Activated T-helper 9 cell treated with anti-CD3 and anti-CD28 coated beads, Interleukin-2, amount 50 U/mL, for 16 hours (primary cell): ENCODE data around the gene CRYBB3.

ENCODE experiments used
- DNase-seq: peaks from one replicate; pipeline ENCODE4 v3.0.0-alpha.2; 2020; ENCODE audit warnings: low read depth

CRYBB3 gene

DNA sequence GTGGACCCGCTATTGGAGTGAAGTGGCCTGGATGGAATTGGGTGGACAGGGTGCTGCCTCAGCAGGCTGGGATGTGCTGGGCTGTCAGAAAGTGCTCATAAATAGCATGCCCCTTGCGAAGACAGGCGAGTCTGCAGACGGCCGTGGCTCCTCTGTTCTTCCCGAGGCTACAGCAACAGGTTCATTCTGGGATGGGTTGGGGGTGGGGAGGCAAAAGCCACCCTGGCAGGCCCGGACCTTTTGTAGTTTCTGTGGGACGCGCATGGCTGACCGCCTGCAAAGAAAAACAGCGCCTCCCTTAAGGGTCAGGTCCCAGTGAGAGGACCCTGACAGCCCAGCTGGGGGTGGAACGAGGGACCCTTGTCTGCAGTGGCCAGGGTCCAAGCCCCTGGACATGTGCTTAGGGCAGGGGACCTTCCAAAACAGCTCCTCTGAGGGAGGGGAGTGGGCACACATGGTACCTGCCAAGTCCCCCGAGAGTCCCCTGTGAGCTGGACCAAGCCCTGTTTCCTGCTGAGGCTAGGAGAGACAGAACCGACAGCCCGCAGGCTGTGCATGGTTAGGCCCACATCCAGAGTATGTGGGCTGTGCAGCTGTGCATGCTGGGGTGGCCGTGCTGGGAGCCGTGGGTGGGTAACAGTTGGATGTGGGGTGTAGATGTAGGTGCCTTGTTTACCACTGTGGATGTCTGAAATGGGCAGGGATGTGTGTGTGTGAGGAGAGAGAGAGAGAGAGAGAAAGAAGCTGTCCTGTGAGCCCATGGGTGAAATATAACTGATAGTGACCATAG, at the start of gene CRYBB3:
Gene CRYBB3 (plus strand): TSS at position 128 of the 790 bp plus-strand sequence. CDS start 1,539 bp downstream, outside the sequence.
- DNase-seq: no peak

DNA sequence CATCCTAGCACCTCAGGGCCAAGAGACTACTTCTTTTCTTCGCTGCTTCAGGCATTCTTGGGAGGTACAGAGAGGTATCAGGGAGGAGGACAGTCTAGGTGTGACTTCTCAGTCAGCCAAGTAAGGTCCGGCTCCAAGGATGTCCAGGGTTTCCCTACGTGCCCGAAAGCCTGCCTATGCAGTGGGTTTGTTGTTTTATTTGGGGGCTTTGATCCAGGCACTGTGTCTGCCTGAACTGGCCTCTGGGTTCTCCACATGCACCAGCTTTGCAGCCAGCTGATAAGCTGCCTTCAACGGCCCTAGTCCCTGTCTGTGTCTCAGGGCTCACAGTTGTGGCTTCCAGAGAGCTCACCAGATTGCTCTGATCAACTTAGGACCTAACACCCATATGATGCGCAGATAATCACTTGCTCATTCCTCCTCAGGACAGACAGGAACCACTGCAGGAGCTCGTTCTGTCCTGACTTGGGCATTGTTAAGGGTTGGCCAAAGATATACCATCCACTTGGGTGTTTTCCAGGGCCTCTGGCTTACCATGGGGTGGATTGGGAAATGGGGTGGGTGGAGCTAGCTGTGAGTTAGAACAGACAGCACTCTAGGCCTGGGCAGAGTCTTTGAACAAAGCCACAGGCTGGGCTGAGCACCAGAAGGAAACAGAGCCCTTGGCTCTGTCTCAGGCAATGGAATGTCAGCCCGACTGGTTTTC, 45.5 kb upstream of the CRYBB3 start:
- DNase-seq: no peak

DNA sequence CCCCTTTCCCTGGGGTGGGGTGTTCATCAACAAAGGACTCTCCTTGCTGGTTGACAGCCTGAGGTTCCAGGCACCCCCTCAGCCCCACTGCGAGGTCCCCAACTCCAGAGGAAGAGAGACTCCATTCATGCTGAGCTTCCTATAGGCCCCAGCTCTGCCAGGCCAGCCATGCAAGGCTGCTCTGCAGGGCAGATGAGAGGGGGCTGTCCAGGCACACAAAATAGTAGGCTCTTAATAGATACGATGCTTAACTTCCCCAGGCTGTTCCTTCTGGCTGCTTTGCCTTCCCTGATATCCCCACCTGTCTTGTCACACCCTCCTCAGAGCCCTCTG, 45.0 kb upstream of the CRYBB3 start:
- no peak for DNase-seq

DNA sequence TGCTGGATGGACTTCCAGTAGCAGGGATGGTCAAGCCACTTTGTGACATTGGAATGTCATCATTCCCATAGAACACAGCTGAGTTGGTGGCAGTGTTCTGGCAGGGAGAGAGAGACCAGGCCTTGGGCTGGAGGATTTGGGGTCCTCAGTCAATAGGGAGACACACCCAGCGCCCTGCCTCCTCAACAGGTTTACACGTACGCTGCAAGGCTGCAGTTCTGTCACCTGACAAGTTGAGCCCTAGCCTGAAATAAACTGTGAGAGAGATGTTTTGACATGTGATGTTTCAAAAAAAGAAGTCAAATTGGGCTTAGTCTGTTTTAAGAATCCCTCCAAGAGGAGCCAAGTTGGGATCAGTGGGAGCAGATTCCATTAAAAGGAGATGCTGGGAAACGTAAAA, 42.9 kb upstream of the CRYBB3 start:
- no peak for DNase-seq

DNA sequence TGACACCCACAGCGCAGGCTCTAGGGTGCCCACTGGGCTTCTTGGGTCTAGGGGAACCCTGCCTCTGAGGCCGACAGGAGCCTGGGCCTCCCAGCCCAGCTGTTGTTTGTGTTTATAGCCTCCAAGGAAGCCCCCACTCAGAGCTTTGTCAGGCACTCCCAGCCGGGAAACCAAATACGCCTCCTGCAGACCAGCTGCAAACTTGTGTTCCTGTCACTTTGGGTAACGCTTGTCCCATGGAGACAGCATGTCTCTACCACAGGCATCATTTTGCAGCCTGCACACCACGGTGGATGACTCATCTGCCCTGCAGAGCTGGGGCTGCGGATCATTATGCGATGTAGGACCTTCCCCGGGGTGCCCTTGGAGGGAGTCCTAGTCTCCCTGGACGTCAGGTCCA, 40.6 kb upstream of the CRYBB3 start:
- no peak for DNase-seq

DNA sequence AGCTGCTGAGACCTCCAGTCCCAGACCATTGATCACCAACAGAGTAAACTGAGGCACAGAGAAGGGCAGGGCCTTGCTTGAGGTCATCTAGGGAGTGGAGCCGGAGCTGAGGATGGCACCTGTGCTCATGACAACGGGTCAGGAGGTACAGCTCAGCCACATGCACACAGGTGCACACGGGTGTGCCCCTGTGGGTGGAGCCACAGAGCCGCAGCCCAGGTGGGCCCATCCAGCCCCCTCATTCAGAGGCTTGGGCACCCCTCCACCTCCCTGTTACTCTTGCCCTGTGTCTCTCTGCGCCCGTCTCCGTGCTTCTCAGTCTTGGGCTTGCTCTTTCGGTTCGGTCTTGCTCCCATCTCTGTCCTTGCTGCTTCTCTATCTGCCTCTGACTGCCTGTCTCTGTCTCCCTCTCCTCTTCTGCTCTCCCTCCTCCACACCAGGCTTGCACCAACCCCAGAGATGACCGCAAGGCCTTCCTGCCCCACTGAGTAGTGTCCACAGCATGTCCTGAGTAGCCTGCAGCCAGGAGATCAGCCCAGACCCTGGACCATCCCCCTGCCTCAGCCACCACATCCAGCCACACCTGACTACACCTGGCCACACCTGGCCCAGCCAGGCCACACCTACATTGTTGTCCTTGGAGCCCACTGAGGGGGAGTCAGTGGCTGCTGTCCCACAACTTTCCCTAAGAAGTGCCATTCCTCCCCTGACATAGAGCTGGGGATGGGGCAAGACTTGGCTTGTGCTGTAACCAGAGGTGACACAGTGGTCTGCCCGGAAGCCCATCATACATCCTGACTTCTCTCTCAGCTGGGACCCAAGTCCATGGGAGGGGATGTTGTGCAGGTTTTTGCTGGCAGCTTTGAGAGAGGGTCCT, 39.3 kb upstream of the CRYBB3 start:
- DNase-seq: no peak

DNA sequence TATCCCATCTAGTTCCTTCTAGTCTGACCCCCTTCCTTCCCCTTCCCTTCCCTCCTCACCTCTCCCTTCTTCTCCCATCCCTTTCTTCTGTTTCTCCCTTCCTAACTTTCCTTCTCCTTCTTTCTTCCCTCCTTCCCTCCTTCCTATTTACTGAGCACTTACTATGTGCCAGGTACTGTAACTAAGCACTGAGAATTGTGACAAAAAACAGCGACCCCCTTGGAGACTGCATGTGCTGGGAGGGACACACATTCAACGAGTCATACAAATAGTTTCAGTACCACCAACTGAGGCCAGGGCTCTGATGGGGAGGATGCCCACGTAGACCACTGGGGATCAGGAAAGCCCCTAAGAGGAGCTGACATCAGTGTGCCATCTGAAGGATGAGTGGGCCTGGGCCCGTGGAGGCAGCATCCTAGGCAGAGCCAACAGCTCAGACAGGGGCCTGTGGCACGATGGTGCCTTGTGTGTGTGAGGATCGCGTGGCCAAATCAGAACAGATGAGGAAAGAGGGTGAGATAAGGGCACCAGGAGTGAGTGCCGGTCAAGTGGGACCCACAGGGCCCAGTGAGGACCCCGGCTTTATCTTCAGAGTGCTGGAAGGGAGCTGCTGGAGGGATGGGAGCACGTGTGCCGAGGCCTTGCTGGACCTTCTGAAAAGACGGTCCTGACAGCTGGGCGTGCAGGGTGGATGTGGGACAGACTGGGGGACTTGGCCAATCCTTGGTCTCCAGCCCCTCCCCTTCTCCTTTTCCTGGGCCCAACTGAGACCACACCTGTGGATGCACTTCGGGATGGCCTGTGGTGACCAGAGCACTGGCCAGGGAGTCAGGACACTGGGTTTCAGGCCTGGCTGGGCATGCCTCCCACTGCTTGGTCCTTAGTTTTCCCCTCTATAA, 38.4 kb upstream of the CRYBB3 start:
- DNase-seq: no peak

DNA sequence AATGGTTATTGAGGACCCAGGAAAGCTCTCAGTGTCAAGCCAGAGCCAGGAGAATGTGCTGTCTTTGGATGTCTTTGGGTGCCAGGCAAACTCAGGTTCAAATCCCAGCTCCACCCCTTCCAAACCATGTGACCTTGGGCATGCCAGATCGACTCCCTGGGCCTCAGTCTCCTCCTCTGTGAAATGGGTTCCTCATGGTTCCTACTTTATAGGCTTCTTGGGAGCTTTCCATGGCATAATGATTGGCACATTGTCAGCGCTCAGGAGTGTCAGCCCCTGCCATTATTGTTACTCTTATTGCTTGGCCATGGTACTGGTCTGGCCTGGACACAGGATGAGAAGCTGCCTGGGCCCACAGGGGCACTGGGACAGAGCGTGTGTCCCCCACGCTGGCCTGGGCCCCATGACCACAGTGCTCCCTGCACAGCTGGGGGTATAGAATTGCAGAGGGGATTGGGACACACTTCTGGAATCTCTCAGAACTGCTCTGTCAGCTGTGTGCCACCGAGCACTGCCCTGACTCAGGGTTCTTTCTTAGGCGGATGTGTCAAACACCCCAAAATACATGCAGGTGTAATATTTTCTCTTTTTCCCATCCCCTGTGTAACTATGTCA, 37.6 kb upstream of the CRYBB3 start:
- DNase-seq: no peak

DNA sequence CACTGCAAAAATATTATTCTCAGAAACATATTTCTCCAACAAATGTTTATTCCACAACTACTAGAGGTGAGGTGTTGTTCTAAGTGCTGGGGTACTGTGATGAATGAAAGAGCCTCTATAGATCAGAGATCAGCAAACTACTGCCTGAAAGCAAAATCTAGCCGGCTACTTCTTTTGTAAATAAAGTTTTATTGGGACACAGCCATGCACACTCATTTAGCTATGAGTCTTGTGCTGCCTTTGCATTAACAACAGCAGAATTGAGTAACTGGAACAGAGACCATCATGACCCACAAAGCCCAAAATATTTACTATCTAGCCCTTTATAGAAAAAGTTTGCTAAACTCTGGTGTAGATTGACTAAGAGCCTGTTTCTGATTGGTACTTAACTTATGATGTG, 37.1 kb upstream of the CRYBB3 start:
- no peak for DNase-seq

DNA sequence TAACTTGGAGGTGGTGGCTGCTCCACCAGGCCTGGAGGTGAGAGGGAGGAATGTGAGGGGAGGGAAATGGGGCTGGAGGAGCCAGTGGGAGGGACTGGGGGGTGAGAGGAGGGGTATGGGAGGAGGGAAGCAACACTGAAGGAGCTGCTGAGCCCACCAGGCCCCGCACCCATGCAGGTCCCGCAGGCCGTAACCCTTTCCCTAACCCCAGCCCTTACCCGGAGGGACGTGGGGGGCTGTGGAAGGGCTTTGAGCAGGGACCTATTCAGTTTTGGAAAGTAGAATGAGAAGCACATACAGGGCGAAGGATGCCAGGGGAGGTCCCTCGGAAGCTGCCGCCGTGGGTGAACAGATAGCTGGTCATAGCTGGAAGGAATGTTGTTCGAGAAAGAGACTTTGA, 33.9 kb upstream of the CRYBB3 start:
- DNase-seq: no peak

DNA sequence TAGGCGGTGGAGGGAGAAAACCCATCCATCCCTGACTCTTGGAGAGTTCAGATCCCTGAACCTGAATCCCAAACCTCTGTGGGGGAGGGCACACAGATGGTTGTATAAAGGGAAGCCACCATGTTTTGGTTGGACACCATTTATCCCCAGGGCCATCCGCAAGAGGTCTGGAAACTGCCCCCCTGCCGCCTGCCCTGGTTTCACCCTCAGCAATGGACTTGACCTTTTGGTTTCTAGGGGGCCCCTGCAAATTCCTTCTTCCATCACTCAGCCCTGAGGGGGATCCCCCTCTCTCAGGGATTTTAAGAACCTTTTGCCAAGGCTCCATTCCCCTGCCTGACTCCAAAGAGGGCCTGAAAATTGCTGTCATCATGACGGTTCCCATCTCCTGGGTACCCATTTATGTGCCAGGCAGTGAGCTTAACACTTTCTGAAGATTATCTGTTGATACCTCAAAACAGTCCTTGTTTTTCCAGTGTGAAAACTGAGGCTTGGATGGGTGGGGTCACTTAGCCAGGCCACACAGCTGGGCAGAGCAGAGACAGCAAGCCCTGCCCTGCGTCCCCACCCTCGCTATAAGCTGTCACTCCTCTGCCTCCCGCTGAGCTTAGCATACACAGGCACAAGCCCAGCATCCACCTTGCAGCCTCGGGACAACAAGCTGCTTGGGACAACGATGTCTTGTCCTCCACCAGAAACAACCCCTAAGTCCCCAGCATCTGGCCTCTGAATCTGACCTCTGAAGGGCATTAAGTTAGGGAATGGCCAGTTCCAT, 33.2 kb upstream of the CRYBB3 start:
- DNase-seq: no peak

DNA sequence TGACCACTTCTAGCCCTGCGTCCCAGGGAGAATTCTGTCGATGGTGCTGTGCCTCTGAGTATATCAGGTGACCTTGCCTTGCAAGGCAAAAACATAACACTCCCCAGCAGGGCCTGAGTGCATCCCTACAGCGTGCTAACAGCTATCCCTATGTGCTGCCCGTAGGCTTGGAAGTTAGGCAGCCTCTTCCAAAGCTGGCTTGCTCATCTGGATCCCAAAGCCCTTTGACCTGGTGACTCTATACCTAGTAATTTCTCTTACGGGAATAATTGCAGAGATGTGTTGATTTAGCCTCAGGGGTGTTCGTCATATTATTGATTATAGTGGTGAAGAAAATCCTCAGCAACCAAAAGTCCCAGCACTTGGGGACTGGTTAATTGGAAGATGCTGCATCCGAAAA, 32.6 kb upstream of the CRYBB3 start:
- DNase-seq: no peak

DNA sequence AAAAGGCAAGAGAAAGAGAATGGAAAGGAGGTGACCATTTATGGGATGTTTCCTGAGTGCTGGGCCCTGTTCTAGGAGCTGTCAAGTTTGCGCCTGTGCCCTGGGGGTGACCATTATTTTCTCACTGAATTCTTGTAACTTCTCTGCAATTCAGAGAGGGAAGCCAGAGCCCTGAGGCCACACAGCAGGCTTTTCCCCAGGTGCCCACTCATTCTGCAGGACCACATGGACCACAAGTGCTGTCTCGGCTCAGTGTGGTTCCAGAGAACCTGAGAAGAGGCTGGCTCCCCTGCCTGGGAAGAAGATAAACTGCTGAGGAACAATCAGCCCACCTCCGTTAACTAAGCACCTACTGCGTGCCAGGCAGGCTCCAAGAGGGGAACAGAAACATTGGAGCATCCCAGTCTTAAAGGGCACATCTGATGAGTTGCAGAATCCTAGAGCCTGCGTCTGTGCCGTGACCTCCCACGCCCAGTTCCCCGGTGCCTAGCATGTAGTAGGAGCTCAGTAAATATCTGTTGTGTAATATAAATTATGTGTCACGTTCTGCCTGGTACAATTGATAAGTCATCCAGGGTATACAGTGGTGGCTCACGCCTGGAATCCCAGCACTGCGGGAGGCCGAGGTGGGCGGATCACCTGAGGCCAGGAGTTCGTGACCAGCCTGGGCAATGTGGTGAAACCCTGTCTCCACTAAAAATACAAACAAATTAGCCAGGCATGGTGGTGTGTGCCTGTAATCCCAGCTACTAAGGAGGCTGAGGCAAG, 31.6 kb upstream of the CRYBB3 start:
- no peak for DNase-seq

DNA sequence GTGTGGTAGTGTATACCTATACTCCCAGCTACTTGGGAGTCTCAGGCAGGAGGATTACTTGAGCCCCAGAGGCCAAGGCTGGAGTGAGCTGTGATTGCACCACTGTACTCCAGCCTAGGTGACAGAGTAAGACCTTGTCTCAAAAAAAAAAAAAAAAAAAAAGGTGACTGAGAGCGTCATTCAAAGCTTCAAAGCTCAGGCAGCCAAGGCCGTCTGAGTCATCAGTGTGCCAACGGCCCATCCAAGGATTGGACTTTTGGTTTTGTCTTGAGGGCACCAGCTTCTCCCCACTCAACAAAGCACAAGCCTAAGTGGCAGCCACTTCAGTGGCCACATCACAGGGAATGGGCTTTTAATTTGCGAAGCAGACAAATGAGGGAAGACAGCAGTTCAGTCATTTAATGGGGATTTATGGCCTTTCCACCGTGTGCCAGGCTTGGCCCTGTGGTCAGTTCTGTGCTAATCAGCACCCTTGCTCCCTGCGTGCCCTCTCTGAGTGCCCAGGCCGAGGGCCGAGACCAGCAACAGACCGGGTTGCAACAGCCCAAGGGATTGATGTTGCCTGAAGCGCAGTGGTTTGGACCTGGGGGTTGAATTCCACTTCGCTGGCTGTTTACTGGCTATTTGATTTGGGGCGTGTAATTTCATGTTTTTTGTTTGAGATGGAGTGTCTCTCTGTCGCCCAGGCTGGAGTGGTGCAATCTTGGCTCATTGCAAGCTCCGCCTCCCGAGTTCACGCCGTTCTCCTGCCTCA, 30.2 kb upstream of the CRYBB3 start:
- DNase-seq: no peak

DNA sequence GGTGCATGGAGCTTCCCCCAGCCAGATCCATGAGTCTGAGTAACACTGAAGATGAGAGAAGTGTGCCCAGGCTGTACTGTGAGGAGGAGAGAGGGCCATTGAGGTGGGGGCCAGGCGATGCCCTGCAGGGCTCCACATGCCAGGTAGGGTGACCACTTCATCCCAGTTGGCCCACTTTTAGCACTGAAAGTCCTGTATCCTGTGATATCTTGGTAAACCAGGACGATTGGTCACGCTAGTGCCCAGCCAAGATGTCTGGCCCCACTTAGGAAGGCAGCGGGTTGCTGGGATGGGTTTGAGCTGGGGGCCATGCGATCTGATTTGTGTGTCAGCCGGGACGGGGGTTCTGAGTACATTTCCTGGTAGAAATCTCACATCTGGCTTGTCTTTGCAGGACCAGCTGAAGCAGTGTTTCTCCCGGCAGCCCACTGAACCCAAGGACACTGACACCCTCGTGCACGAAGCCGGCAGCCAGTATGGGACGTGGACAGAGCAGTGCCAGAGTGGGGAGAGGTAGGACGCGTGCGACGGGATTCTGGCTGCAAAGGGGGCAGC, 29.2 kb upstream of the CRYBB3 start:
- no peak for DNase-seq

DNA sequence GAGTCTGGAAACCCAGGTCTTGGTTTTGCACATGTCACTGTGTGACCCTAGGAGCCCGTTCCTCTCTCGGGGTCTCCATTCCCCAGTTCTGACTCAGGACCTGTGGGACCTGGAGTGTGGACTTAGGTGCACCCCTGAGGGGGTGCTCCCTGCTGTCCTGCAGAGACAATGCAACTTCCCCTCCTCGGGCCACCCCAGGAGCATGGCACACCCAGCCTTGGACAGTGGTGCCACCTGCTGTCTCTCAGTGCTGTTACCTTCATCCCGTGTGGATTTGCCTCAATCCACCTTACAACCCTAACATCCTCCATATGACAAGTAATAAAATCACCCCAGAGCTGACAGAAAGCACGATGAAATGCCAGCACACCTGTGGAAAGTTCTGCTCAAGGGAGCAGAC, 27.5 kb upstream of the CRYBB3 start:
- no peak for DNase-seq

DNA sequence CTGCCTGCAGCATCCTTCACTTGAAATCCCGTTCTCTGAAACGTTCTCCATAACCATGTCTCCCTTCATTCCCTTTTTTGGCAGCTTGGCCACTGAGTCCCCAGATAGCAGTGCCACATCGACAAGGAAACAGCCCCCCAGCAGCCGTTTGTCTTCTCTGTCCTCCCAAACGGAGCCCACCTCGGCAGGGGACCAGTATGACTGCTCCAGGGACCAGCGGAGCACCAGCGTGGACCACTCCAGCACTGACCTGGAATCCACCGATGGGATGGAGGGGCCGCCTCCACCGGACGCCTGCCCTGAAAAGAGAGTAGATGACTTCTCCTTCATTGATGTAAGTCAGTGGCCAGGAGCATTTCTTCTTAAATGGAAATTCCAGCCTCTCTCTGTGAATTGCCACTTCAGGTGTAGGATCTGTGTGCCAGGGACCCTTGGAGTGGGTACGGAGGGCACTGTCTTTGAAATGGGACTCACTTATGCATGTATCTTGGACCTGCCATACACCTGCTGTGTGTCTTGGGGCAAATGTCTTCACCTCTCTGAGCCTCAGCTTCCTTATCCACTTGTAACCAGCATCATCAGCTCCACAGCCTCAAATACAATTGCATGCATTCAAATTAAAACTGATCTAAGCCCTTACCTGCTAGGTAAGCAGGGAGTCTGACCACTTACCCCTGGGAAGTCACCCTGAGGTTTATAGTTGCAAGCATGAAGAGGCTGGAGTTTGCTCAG, 25.3 kb upstream of the CRYBB3 start:
- no peak for DNase-seq

DNA sequence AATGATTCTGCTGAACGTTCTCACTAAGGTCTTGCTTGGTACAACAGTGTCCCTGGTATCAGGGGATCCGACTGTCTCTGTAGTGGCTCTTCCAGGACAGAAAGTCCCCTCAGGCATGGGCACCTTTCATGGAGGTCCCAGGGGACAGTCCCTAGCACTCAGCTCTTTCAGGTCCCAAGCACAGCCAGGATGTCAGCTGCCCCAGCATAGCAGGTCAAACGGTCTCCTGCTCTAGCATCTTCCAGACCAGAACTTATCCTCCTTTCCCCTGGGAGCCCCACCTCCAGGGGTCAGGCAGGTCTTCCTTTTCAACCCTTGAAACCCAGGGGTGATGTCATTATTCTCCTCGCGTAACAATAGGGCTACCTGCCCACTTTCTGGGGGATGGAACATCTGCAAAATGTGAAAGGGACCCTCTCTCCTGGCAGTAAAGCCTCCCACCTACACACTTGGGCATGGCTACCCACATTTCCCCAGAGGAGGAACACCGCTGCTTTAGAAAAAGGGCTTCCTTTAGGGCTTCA, 24.7 kb upstream of the CRYBB3 start:
- no peak for DNase-seq
